ENCODE data around the gene IFNK. TPM values are rescaled to one million over a fixed set of nuclear protein-coding genes. Genes with fewer than 3 reads are reported as not detected.

IFNK gene
- polyA plus RNA-seq, 1 of the 3 experiments (the other 2 are of a cell fraction): not detected

- Histone ChIP-seq H3K9me2 (no peaks in the 10 kb centered on the region; the same call in 1 of the 2 replicates), H2AFZ (ENCODE audit: low read depth) (no peak overlapping the region), H3K4me3 (ENCODE audit: low read depth in 2 of 2, low read length in 1 of 2) (no peak overlapping the region), H3K27ac (ENCODE audit: low read depth in 2 of 2, low read length in 1 of 2) (no peak overlapping the region), H3K36me3 (replicated peaks in 1 of 2; ENCODE audit: control insufficient read depth in 1 of 2, insufficient read depth in 2 of 2, low read length in 1 of 2) (peaks cover 19 to 37% of the 10 kb centered on the region in 2 experiments), H3K4me1 (ENCODE audit: control insufficient read depth in 1 of 2, insufficient read depth in 2 of 2, low read depth in 1 of 2, low read length in 1 of 2) (peaks cover 0 to 5% of the 10 kb centered on the region in 2 experiments; a peak in 1 of 4 replicates), H3K27me3 (ENCODE audit: insufficient read depth) (no peaks in the 10 kb centered on the region), H3K9me3 (no peaks in the 10 kb centered on the region), H3K4me2 (no peak overlapping the region), H4K20me1 (ENCODE audit: insufficient read depth) (no peaks in the 10 kb centered on the region), H3F3A (replicated peaks; ENCODE audit: insufficient read depth) (peaks cover 10% of the 10 kb centered on the region), H3K9ac (no peak overlapping the region), H3K79me2 (ENCODE audit: insufficient read depth) (no peaks in the 10 kb centered on the region)
- no peak for DNase-seq
- no peak for TF ChIP-seq FOSL2 (IDR thresholded peaks at IDR 0.05; ENCODE audit: borderline replicate concordance, low read depth)
- TF ChIP-seq EZH2phosphoT487 (IDR thresholded peaks at IDR 0.05; ENCODE audit: borderline replicate concordance, low read depth): no peak
- TF ChIP-seq EP300 (IDR thresholded peaks at IDR 0.05; ENCODE audit: borderline replicate concordance in 1 of 2, low read depth in 1 of 2, low read length in 1 of 2): no peak
- no peak for TF ChIP-seq NFIC (IDR thresholded peaks at IDR 0.05; ENCODE audit: borderline replicate concordance)
- TF ChIP-seq FOXM1 (IDR thresholded peaks at IDR 0.05; ENCODE audit: low read depth): no peak
- no peak for TF ChIP-seq RXRA (IDR thresholded peaks at IDR 0.05; ENCODE audit: borderline replicate concordance, low read depth)
- no peak for TF ChIP-seq CHD2 (IDR thresholded peaks at IDR 0.05; ENCODE audit: low read length, partially characterized antibody)
- TF ChIP-seq USF2 (IDR thresholded peaks at IDR 0.05; ENCODE audit: borderline replicate concordance, low read depth, low read length): no peak
- no peak for TF ChIP-seq RCOR1 (IDR thresholded peaks at IDR 0.05; ENCODE audit: low read length)
- TF ChIP-seq TCF12 (IDR thresholded peaks at IDR 0.05): no peak
- TF ChIP-seq IRF3 (IDR thresholded peaks at IDR 0.05; ENCODE audit: low read depth, low read length): no peak
- no peak for TF ChIP-seq TAF1 (IDR thresholded peaks at IDR 0.05; ENCODE audit: borderline replicate concordance, low read depth, low read length)
- TF ChIP-seq CTCF (IDR thresholded peaks at IDR 0.05): no peak
- no peak for TF ChIP-seq MAX (IDR thresholded peaks at IDR 0.05; ENCODE audit: low read depth)
- no peak for TF ChIP-seq RFX5 (IDR thresholded peaks at IDR 0.05; ENCODE audit: low read length)
- no peak for TF ChIP-seq GABPA (IDR thresholded peaks at IDR 0.05; ENCODE audit: low read depth)
- no peak for TF ChIP-seq MEF2A (IDR thresholded peaks at IDR 0.05; ENCODE audit: borderline replicate concordance, low read depth)
- 100% methylated on average over 3 of the region's 3 CpGs for WGBS (ENCODE audit: low lambda C conversion rate)
- ChIA-PET CTCF (interaction anchor here (1.3 to 6.4 kb wide), 3 partner anchors 9 to 212 kb away, joined by 3 to 62 read pairs (median 8); partner anchors contain the start of gene MOB3B), POLR2A (no interaction called here)
Observed at GRCh38 chr9:27545471-27545870, 21.4 kb downstream of the IFNK start.
